GM18502 (cell line): Measurements from ENCODE around the gene TSPAN11.
"Not testable (repeated sequence)": the region's sequence is repeated elsewhere in the genome, so short reads cannot be mapped to it uniquely, and the experiment has no call there.

ENCODE experiments used
- ATAC-seq: cut with Tn5 transposase; IDR thresholded peaks from one replicate; pipeline ENCODE4 v1.9.1; 2021; ENCODE audit warnings: mild to moderate bottlenecking; ENCODE audit not compliant: unreplicated experiment, poor library complexity

TSPAN11 gene

GRCh38 chr12:30926243-30927221 is at the start of gene TSPAN11:
TSS of gene TSPAN11 (plus strand) at chr12:30926748. CDS start at chr12:30953992, 27,244 bp downstream.
- no peak for ATAC-seq

GRCh38 chr12:30877105-30877875 is 49.3 kb upstream of the TSPAN11 start:
- no peak for ATAC-seq

GRCh38 chr12:30878024-30878423 is 48.5 kb upstream of the TSPAN11 start:
- no peak for ATAC-seq

- no peak for ATAC-seq
Observed at GRCh38 chr12:30880061-30880460, 46.5 kb upstream of the TSPAN11 start.

- ATAC-seq, result no peak
Observed at GRCh38 chr12:30880813-30881212, 45.7 kb upstream of the TSPAN11 start.

- ATAC-seq, result no peak
Observed at GRCh38 chr12:30882706-30883105, 43.8 kb upstream of the TSPAN11 start.

GRCh38 chr12:30884799-30885198 is 41.7 kb upstream of the TSPAN11 start:
- ATAC-seq, result no peak

- ATAC-seq, result no peak
Observed at GRCh38 chr12:30885321-30885720, 41.2 kb upstream of the TSPAN11 start.

GRCh38 chr12:30887226-30887625 is 39.3 kb upstream of the TSPAN11 start:
- no peak for ATAC-seq

- ATAC-seq, result no peak
Observed at GRCh38 chr12:30888241-30888640, 38.3 kb upstream of the TSPAN11 start.

- not testable (repeated sequence) for ATAC-seq
Observed at GRCh38 chr12:30894531-30894930, 32.0 kb upstream of the TSPAN11 start.

- ATAC-seq, result no peak
Observed at GRCh38 chr12:30896461-30896860, 30.1 kb upstream of the TSPAN11 start.

- no peak for ATAC-seq
Observed at GRCh38 chr12:30898846-30899245, 27.7 kb upstream of the TSPAN11 start.

- ATAC-seq, result no peak
Observed at GRCh38 chr12:30900351-30900750, 26.2 kb upstream of the TSPAN11 start.

- ATAC-seq, result no peak
Observed at GRCh38 chr12:30902001-30902400, 24.5 kb upstream of the TSPAN11 start.

GRCh38 chr12:30902596-30902995 is 24.0 kb upstream of the TSPAN11 start:
- ATAC-seq, result no peak

- ATAC-seq, result no peak
Observed at GRCh38 chr12:30905463-30906009, 21.0 kb upstream of the TSPAN11 start.

- no peak for ATAC-seq
Observed at GRCh38 chr12:30908076-30908721, 18.3 kb upstream of the TSPAN11 start.

- no peak for ATAC-seq
Observed at GRCh38 chr12:30908722-30909348, 17.7 kb upstream of the TSPAN11 start.
